ENCODE measurements around the gene COMMD3. TPM values are rescaled to one million over a fixed set of nuclear protein-coding genes. Genes with fewer than 3 reads are reported as not detected.
A peak's percentile ranks its signal among the peaks of the same experiment; 100 is the strongest.

COMMD3 gene
- total and polyA plus RNA-seq, 9 of the 15 experiments (the other 6 are each of a cell fraction or from before 2014, with no cell fraction given) = 50.7 to 217 (median 80.1) TPM

DNA sequence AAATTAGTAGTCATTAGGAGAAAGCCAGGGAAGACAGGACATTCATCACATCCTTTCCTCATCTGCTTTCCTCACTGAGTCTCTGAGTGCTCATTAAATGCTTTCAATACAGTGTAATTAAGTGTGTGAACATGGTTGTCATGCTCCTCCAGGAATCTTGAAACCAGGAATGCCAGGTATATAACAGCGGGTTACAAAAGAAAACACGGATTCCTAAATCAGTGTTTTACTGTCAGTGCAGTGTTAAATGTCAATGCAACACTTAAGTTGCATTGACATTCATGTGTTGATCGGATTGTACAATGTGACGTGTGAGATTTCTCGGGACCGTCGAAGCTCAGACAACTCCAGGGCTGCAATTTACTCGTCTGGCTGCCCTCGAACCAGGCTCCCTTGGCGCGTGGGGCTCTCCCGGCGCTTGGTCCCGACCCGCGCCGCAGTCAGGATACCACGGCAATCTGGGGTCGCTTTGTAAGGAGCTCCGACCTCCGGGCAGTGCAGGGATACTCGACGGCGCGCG is 28.7 kb downstream of the COMMD3 start:
- Histone ChIP-seq H3K9me3 (replicated peaks; ENCODE audit: control insufficient read depth, insufficient read depth, low read depth, low read length) (no peaks in the 10 kb centered on the region; the same call in 1 of the 2 replicates), H3K27ac (ENCODE audit: extremely low read depth, low read depth, low read length) (no peak overlapping the region), H3K4me3 (no peak overlapping the region), H3K27me3 (ENCODE audit: control insufficient read depth in 2 of 2, insufficient read depth in 2 of 2, low read length in 2 of 2) (no peaks in the 10 kb centered on the region), H3K9ac (ENCODE audit: insufficient read depth in 1 of 2, low read depth in 2 of 2, low read length in 2 of 2) (no peak overlapping the region), H3K4me2 (ENCODE audit: insufficient read depth, low read length) (no peak overlapping the region), H4K20me1 (replicated peaks; ENCODE audit: control insufficient read depth, insufficient read depth, low read length) (no peaks in the 10 kb centered on the region), H3K4me1 (replicated peaks in 1 of 2; ENCODE audit: control insufficient read depth in 2 of 2, insufficient read depth in 2 of 2, low read length in 2 of 2) (peaks cover 0 to 15% of the 10 kb centered on the region in 2 experiments; a peak in 4 of 5 replicates), H2AFZ (ENCODE audit: low read depth, low read length) (no peak overlapping the region), H3K9me1 (ENCODE audit: control insufficient read depth, insufficient read depth, low read length) (no peaks in the 10 kb centered on the region), H3K36me3 (ENCODE audit: control insufficient read depth, insufficient read depth, low read length) (no peaks in the 10 kb centered on the region), H3K79me2 (ENCODE audit: control insufficient read depth, insufficient read depth, low read length) (no peaks in the 10 kb centered on the region)
- in situ Hi-C loops (cut with MboI) (no loop called here), intact Hi-C loops (cut with micrococcal nuclease) (loop anchor here (5.0 kb wide), 1 partner anchor 72 kb away; no protein-coding TSS in a partner anchor)
- CTCF ChIA-PET (ENCODE audit: low intra/inter-chr PET ratio) = no interaction called here
- DNase-seq (ENCODE audit: extremely low read depth in 1 of 4, low spot score in 3 of 4) (no peak), ATAC-seq (no peak), FAIRE-seq (no peak)
- TF ChIP-seq HNRNPLL (IDR thresholded peaks at IDR 0.05; ENCODE audit: low read depth, low read length, poor library complexity, severe bottlenecking) = no peak
- TF ChIP-seq ZNF232 (CRISPR knock-in tag; IDR thresholded peaks at IDR 0.05) = peak; percentile 87; the same call in 1 of the 2 replicates
- POLR2A ChIA-PET = interaction anchor here (2.1 kb wide), 1 partner anchor 11 kb away, joined by 6 read pairs; no protein-coding TSS in a partner anchor
- 93% methylated on average over 18 of the region's 26 CpGs for WGBS (ENCODE audit: insufficient coverage, low coverage, missing lambda C conversion rate)
- no TSS peak for BruUV-seq (replicated peaks)

DNA sequence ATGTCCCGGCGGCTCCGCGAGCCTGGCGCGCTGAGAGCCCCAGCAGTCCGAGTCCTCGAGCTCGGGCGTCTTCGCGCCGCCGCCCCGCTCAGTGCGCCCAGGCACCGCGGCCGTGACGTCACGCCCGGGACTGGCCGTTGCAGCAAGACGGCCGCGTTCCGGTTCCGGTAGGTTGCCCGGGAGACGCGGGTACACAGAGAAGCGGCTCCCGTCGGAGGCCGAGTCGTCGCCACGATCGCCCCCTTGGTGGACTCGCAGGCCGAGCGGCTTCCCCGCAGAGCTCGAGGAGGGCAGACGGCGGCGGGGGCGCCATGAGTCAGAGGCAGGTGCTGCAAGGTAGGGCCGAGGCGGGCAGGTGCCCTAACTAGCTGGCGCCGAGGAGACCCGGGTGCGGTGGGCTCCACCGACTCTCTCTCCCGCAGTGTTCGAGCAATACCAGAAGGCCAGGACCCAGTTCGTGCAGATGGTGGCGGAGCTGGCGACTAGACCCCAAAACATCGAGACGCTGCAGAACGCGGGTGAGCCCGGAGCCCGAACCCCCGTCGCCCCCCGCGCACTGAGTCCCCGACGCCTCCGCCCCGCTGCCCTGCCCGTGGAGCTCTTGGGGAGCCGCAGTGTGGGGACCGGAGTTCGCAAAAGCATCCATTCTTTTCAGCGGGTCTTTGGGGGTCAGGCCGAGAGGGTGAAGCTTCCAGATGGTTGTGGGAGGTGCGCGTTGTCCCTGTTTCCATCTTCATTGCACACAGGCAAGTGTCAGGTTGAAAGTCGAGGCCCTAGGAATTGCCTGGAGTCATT is 29.3 kb downstream of the COMMD3 start, which contains the start of gene SPAG6:
Gene SPAG6, plus strand, starts transcription at position 196 of the 795 bp plus-strand sequence. Its CDS starts 116 bp downstream, at position 312.
- no peak within 1 kb of the TSS for H3K4me2 ChIP-seq (ENCODE audit: insufficient read depth, low read length)
- FAIRE-seq = no peak
- H4K20me1 ChIP-seq (replicated peaks; ENCODE audit: control insufficient read depth, insufficient read depth, low read length) = no peaks in the 10 kb centered on the region
- no peak within 1 kb of the TSS for H3K27ac ChIP-seq (ENCODE audit: extremely low read depth, low read depth, low read length)
- DNase-seq (ENCODE audit: extremely low read depth in 1 of 4, low spot score in 3 of 4) = no peak
- no peaks in the 10 kb centered on the region; the same call in 1 of the 2 replicates for H3K9me3 ChIP-seq (replicated peaks; ENCODE audit: control insufficient read depth, insufficient read depth, low read depth, low read length)
- no peak within 1 kb of the TSS for H3K9ac ChIP-seq (ENCODE audit: insufficient read depth in 1 of 2, low read depth in 2 of 2, low read length in 2 of 2)
- CTCF ChIA-PET (ENCODE audit: low intra/inter-chr PET ratio) = no interaction called here
- no peak within 1 kb of the TSS for H3K4me3 ChIP-seq
- BruUV-seq (replicated peaks) = no TSS peak
- H2AFZ ChIP-seq (ENCODE audit: low read depth, low read length) = no peak within 1 kb of the TSS
- no peaks in the 10 kb centered on the region for H3K79me2 ChIP-seq (ENCODE audit: control insufficient read depth, insufficient read depth, low read length)
- no peaks in the 10 kb centered on the region for H3K27me3 ChIP-seq (ENCODE audit: control insufficient read depth in 2 of 2, insufficient read depth in 2 of 2, low read length in 2 of 2)
- in situ Hi-C loops (cut with MboI) (no loop called here), intact Hi-C loops (cut with micrococcal nuclease) (no loop called here)
- WGBS (ENCODE audit: insufficient coverage, low coverage, missing lambda C conversion rate) = 93% methylated on average over 52 of the region's 83 CpGs
- POLR2A ChIA-PET = no interaction called here
- TF ChIP-seq, protein P1, sequence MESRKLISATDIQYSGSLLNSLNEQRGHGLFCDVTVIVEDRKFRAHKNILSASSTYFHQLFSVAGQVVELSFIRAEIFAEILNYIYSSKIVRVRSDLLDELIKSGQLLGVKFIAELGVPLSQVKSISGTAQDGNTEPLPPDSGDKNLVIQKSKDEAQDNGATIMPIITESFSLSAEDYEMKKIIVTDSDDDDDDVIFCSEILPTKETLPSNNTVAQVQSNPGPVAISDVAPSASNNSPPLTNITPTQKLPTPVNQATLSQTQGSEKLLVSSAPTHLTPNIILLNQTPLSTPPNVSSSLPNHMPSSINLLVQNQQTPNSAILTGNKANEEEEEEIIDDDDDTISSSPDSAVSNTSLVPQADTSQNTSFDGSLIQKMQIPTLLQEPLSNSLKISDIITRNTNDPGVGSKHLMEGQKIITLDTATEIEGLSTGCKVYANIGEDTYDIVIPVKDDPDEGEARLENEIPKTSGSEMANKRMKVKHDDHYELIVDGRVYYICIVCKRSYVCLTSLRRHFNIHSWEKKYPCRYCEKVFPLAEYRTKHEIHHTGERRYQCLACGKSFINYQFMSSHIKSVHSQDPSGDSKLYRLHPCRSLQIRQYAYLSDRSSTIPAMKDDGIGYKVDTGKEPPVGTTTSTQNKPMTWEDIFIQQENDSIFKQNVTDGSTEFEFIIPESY (CRISPR knock-in tag; IDR thresholded peaks at IDR 0.05) = 0 out of 2 replicates have a peak, but pooled peaks have one; percentile 10
- TF ChIP-seq, protein P2, sequence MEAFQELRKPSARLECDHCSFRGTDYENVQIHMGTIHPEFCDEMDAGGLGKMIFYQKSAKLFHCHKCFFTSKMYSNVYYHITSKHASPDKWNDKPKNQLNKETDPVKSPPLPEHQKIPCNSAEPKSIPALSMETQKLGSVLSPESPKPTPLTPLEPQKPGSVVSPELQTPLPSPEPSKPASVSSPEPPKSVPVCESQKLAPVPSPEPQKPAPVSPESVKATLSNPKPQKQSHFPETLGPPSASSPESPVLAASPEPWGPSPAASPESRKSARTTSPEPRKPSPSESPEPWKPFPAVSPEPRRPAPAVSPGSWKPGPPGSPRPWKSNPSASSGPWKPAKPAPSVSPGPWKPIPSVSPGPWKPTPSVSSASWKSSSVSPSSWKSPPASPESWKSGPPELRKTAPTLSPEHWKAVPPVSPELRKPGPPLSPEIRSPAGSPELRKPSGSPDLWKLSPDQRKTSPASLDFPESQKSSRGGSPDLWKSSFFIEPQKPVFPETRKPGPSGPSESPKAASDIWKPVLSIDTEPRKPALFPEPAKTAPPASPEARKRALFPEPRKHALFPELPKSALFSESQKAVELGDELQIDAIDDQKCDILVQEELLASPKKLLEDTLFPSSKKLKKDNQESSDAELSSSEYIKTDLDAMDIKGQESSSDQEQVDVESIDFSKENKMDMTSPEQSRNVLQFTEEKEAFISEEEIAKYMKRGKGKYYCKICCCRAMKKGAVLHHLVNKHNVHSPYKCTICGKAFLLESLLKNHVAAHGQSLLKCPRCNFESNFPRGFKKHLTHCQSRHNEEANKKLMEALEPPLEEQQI (IDR thresholded peaks at IDR 0.05) = peak; percentile 18; the same call in 1 of the 2 replicates
- TF ChIP-seq RBM14 (IDR thresholded peaks at IDR 0.05; ENCODE audit: borderline replicate concordance, insufficient read depth, low read depth, low read length) (0 out of 2 replicates have a peak, but pooled peaks have one; percentile 54), MEIS2 (IDR thresholded peaks at IDR 0.05; ENCODE audit: partially characterized antibody) (no peak)
- peaks cover 0 to 13% of the 10 kb centered on the region in 2 experiments; a peak in 4 of 5 replicates for H3K4me1 ChIP-seq (replicated peaks in 1 of 2; ENCODE audit: control insufficient read depth in 2 of 2, insufficient read depth in 2 of 2, low read length in 2 of 2)
- no peaks in the 10 kb centered on the region for H3K36me3 ChIP-seq (ENCODE audit: control insufficient read depth, insufficient read depth, low read length)
- ATAC-seq = no peak
- no peaks in the 10 kb centered on the region for H3K9me1 ChIP-seq (ENCODE audit: control insufficient read depth, insufficient read depth, low read length)

Measured in K562 (cell line).